ENCODE measurements around the gene SYT1.

The SYT1 gene

GRCh38 chr12:78887444-78887843, 22.9 kb downstream of the SYT1 start:
- no peak for DNase-seq (ENCODE audit: low read depth)
- no peak overlapping the region for H3K4me3 ChIP-seq (ENCODE audit: low read depth, low read length)
- no peak for TF ChIP-seq CTCF (IDR thresholded peaks at IDR 0.05; ENCODE audit: control insufficient read depth, extremely low read depth, insufficient read depth)

GRCh38 chr12:78888568-78888967, 24.0 kb downstream of the SYT1 start:
- no peak overlapping the region for H3K4me3 ChIP-seq (ENCODE audit: low read depth, low read length)
- no peak for TF ChIP-seq CTCF (IDR thresholded peaks at IDR 0.05; ENCODE audit: control insufficient read depth, extremely low read depth, insufficient read depth)
- DNase-seq (ENCODE audit: low read depth) = no peak

GRCh38 chr12:78891646-78892353, 27.2 kb downstream of the SYT1 start:
- TF ChIP-seq CTCF (IDR thresholded peaks at IDR 0.05; ENCODE audit: control insufficient read depth, extremely low read depth, insufficient read depth) = no peak
- DNase-seq (ENCODE audit: low read depth) = no peak
- no peak overlapping the region for H3K4me3 ChIP-seq (ENCODE audit: low read depth, low read length)

GRCh38 chr12:78898416-78898815, 33.8 kb downstream of the SYT1 start:
- TF ChIP-seq CTCF (IDR thresholded peaks at IDR 0.05; ENCODE audit: control insufficient read depth, extremely low read depth, insufficient read depth) = no peak
- H3K4me3 ChIP-seq (ENCODE audit: low read depth, low read length) = no peak overlapping the region
- DNase-seq (ENCODE audit: low read depth) = peak; percentile 42

GRCh38 chr12:78914859-78915331, 50.3 kb downstream of the SYT1 start:
- no peak for DNase-seq (ENCODE audit: low read depth)
- no peak for TF ChIP-seq CTCF (IDR thresholded peaks at IDR 0.05; ENCODE audit: control insufficient read depth, extremely low read depth, insufficient read depth)
- no peak overlapping the region for H3K4me3 ChIP-seq (ENCODE audit: low read depth, low read length)

GRCh38 chr12:78916845-78917480, 52.4 kb downstream of the SYT1 start:
- H3K4me3 ChIP-seq (ENCODE audit: low read depth, low read length) = no peak overlapping the region
- DNase-seq (ENCODE audit: low read depth) = no peak
- no peak for TF ChIP-seq CTCF (IDR thresholded peaks at IDR 0.05; ENCODE audit: control insufficient read depth, extremely low read depth, insufficient read depth)
